T-helper 2 cell (primary cell): ENCODE measurements around the gene PTPRN2.

Source experiments
- DNase-seq, 5 experiments: peaks; one replicate each; pipeline versions ENCODE4 v3.0.0 to v3.0.0-alpha.2; 2012 to 2022

PTPRN2 gene

DNA sequence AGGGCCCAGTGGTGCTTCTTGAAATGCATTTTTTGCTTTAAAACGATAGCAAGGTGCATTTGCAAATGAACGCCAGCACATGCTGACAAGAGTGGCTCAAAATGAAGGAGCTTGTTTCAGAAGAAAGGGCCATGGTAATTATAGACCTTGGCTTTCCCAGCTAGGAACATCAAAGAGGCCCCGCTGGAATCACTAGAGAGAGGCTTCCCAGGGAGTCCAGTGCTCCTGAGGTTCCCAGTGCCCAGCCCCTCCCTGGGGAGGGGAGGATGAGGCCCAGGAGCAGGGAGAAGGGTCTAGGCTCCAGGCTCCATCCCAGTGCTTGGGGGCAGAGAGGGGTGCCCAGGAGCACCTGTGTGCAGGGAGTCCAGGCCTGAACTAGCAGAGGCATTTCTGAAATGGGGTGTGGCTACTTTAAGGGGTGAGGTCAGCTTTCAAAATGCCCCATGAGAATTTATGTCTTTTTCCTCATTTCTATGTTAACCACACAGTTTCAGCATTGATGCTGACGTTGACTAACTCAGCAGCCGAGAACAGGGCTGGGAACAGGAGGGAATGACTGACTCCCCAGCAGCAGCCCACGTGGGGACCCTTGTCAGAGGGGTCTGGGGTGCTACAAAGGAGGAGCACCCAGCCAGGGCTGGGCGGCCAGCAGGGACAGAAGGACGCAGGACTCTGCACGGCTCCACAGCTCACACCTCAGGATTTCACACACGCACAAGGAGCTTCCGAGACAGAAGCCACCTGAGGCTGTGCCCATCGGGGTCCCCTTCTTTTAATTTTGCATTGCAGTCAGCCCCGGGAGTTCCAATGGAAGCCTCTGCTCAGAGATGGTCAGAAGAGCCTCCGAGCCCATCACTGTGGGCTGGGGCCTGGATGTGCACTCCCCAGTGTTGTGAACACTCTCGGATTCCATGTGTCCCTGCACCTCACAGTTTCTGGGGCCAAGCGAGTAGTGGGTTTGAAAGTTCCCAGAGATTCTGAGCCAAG is 570.2 kb downstream of the PTPRN2 start:
- no peak for DNase-seq

DNA sequence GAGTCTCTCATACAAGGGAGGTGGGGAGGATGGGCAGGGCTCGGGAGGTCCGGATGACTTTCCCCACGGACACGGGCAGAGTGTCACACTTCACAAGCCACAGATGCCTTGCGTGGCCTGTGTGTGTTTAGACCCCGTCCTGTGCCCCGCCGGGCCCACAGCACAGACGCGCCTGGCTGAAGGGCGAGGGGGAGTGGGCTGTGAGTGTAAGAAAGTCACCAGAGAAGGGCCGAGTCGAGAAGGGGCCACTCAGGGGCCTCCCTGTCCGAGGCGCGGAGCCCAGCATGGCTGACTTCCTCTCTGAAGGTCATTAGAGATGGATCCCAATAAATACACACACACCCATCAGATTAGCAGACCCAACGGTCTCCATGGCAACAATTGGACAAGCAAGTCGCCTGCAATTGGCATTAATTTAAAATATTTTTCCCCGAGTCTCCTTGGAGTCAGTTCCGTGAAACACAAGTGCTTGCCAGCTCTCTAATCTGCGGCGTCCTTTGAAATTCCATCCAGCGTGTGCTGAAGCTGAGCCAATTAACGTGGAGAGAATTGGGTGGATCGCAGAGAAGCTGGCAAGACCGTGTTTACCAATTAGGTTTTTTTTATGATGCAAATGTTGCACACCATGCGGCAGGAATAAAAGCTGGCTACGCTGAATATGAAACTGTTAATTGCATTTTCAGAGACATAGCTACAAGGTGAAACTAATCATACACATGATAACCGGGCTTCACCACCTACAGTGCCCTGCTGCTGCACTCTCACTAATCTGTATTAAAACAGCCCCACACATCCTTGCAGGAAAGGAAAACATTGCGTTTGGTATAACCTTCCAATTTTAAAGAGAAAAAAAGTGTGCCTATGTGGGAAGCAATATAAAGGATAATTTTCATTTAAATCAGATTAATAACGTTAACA is 571.2 kb downstream of the PTPRN2 start:
- no peak for DNase-seq

DNA sequence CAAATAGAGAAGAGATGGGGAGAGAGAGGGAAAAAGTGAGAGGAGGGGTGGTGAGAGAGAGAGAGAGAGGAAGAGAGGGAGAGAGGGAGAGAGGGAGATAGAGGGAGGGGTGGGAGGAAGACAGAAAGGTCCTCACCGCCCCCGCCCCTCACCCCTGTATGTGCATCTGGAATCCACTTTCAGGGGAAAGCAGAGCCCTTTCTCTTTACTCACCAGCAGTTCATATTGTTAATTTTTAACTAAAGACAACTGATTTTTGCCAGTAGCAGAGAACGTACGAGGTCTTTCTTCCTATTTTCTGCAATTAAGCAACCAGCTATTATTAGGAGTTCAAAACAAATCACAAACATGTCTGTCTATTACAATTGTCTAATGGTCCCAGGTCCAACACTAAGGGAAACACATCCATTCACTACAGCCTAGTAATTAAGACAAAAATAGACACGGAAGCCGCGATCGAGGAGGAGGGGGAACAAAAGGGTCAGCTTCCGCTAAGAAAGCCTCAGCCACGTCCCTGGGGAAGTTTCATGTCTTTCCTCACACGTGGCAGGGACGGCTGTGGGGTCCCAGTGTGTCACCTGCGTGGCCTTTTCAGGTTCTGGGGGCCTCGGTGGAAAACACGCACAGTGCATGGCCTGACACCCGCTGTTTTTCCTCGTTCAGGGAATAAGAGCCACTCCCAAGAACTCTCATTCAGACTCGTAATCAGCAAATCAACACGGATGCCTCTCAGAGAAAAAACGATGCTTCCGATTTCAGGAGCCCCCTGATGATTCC is 572.0 kb downstream of the PTPRN2 start:
- no peak for DNase-seq

- DNase-seq = no peak
Measured at GRCh38 chr7:158014976-158015375, 572.6 kb downstream of the PTPRN2 start.

DNA sequence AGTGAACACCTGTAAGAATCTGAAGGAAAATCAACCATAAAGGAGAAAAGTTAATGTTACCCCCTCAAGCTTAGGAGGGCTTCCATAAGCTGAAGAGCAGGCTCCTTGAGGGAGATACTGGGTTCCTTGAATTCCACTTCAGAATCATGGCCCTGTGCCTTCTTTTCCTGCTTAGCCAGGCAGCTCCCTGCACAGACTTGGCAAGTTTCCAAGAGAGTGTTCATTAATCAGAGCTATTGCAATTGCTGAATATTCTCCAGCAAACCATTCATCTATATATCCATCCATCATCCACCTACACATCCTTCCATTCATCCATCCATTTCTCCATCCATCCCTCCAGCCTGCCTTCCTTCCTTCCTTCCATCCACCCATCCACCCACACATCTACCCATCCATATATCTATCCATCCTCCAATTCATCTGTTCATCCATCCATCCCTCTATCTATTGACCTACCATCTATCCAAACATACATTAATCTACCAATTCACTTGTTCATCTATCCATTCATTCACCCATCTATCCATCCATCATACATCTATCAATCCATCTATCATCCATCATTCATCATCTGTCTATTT is 574.4 kb downstream of the PTPRN2 start:
- no peak for DNase-seq

- DNase-seq = no peak
Measured at GRCh38 chr7:158011941-158012340, 575.7 kb downstream of the PTPRN2 start.

DNA sequence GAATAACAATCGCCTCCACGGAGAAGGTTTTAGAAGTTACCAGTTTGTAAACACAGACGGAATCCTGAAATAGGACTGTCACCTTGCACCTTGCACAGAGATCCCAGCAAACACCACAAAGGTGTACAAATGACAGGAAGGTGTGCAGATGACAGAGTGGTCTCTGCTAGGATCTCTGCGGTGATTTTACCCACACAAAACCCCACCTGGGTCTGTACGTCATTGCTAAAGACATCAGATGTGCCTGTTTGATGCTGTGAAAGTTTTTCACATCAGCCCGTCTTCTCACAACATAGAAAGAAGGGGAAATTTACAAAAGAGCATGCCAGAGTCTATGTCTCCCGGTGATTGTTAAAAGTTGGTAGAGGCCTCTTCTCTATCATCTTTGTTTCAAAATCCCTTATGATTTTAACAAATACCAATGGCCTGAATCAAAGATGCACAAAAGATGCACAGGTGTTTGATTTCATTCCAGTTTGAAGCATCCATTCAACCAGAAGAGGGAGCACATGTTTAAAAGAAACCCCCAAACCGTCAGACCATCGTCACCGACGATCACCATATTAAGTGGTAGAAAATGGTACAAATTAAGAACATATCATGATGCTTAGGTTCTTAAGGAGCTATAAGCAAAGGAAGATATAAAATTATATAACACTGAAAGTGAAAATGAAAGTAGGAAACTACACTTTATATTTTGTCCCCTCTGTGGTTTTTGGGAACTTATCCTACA is 576.5 kb downstream of the PTPRN2 start:
- DNase-seq = peak in 1 of 5 experiments; percentile 8

GRCh38 chr7:158009886-158010285 is 577.7 kb downstream of the PTPRN2 start:
- DNase-seq = no peak

DNA sequence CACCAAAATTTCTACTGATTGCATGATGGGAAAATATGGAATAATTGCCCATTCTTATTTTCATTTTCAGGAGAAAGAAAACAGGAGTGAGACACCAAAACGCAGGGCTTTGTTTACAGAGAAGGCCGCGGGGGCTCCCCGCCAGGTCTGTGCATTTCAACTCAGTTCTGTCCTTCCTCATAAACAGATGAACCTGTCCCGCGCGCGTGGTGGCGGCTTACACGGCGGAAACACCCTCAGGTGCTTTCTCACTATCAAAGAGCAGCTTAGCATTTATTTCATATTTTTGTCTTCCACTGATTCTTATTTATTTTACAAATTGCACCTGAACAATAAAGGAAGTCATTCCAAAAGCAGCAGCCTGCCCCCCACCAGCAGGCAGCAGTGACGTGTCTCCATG is 579.4 kb downstream of the PTPRN2 start:
- DNase-seq = no peak

- DNase-seq = no peak
Measured at GRCh38 chr7:158007697-158008257, 579.8 kb downstream of the PTPRN2 start.

DNA sequence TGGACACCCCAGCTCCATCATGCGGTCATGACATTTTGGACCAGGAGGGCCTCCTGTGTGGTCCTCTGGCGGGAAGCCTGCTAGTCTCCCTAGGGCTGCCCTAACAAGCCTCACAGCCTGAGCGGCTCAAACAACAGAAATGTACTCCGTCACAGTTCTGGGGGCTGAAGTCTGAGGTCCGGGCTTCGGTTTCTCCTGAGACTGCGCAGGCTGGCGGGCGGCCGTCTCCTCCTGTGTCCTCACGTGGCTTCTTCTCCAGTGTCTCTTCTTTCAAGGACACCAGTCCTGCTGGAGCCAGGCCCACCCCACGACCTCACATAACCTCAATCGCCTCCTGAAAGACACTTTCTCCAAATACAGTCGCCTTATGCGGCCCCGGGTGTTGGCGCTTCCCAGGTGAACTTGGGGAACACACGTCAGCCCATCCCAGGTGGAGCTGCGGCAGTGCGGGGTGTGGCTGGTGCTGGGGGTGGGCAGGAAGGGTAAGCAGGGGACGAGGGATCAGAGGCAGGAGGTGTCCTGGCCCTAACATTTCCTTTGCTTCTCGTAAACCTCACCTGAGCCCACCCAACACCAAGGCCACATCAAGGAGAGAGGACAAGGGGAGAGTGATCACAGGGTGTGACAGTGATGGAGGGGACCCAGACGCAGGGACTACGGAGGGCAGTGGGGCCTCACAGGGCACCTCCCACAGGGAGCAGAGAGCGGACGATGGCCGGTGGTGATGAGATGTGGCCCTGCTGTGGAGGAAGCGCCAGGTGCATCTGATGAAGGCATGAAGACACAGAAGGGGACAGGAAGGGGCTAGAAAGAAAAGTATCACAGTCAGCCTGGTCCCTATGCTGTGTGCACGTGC is 580.6 kb downstream of the PTPRN2 start:
- DNase-seq = no peak

DNA sequence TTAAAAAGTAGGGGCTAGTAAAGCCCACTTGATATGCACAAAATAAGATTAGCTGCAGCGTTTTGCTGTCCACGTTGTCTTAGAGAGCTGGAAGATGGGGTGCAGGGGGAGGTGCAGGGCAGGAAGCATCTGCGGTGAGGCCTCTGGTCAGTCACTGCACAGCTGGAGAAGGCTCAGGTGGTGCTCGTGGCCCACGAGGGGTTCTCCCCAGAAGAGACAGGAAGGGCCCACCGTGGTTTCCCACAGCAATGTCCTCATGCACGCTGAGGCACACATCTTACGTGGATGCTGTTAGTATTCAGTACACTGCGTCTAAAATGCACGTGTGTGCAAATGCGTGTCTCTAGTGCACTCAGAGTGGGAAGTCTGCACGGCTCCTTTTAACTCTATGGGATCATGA is 582.1 kb downstream of the PTPRN2 start:
- DNase-seq = no peak

DNA sequence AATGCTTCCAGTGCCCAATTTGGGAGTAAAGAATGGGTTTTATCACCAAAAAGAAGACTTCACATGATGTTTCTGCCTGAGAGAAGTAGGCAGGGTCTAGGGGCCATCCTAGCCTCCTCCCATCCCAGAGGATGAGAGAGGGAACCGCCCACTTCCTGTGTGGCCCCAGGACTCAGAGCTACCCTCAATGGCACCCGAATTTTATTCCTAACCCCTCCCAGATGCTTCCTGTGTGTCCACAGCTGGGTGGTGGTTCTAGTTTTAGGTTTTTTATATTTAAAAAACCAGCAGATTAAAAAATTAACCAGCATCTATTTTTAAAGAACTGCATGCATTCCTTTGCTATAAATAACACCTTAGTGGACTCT is 583.5 kb downstream of the PTPRN2 start:
- DNase-seq = no peak

GRCh38 chr7:158003441-158004122 is 584.0 kb downstream of the PTPRN2 start:
- no peak for DNase-seq

DNA sequence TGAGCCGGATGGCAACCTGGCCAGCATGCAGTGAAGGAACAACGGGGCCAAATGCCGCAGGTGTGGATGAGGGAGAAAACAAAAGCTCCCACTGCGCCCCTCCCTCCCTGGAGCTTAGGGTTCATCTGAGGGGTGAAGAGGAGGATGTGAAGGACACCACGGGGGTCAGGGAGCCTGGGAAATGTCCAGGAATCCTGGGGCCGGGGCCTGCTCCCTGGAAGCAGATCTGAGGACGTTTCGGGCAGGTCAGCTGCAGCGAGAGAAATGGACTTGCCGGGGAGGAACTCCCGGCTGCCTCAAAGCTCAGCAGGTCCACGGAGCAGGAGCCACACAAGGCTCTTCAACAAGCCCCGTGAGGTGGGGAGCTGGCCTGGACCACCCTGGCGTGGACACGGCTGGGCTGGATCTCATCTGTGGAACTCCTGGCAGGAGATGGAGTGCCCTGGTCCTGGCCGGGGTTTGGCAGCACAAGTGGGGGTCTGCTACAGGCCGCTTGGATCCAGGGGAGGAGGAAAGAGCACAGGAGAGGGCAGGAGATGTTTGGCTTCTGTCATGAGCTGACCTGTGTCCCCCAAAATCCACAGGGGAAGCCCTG is 585.0 kb downstream of the PTPRN2 start:
- DNase-seq = no peak

GRCh38 chr7:158001621-158002320 is 585.9 kb downstream of the PTPRN2 start:
- DNase-seq = no peak

GRCh38 chr7:158001003-158001402 is 586.6 kb downstream of the PTPRN2 start:
- DNase-seq = no peak

DNA sequence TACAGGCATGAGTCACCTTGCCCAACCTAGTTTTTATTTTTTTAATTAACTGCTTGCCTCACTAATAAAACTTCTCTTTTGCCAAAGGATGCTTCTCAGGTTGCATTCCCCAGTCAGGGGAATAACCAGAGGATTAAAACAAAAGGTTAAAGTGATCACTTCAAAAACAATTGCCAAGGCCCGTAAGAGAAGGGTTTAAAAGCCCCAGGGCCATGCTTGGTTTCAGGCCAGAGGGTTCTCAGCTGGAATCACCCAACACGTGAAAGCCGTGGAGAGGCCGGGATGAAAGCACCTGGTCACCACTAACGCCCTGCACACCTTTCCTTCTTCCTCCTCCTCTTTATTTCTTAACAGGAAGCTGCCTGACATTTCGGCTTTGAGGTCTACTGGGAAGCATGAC is 587.5 kb downstream of the PTPRN2 start:
- no peak for DNase-seq
